A673 (cell line): ENCODE results near the gene HDDC2.

Experiments used
- CTCF ChIP-seq: fragments of 300-800, 200-600 bp; sonication (generic); conservative IDR thresholded peaks from 2 replicates; pipeline ENCODE4 v1.5.1; 2017; ENCODE audit warnings: low read depth, mild to moderate bottlenecking, antibody characterized with exemption, low read length, moderate library complexity, mixed read lengths
- EZH2 ChIP-seq: fragments of 200-600 bp; sonication (generic); IDR thresholded peaks from 2 replicates; pipeline ENCODE4 v1.6.1; 2017; ENCODE audit warnings: borderline replicate concordance, low read depth, mild to moderate bottlenecking, mixed read lengths, antibody characterized with exemption, low read length; ENCODE audit not compliant: poor library complexity, severe bottlenecking

- no peak for TF ChIP-seq EZH2
- no peak for TF ChIP-seq CTCF
These were observed 13.8 kb upstream of the HDDC2 start for GRCh38 chr6:125315548-125315947.
